GM12878 (cell line): Measurements from ENCODE around the gene KIF2B. TPM values are rescaled to one million over a fixed set of nuclear protein-coding genes. Genes with fewer than 3 reads are reported as not detected.

Experiments
- ATAC-seq: fragments of 200-7000 bp; cut with Tn5 transposase; 3 replicates; pipeline ENCODE4 v1.9.1; 2020; ENCODE audit warnings: mild to moderate bottlenecking, moderate library complexity
- BruUV-seq: library from RNA; stranded (reverse); fragments of 400-500 nt; replicated peaks from 2 replicates; lab custom pipeline; 2021; lab: Mats Ljungman, UMichigan
- CTCF ChIA-PET: fragments of 300-600 bp; sonication (Branson Sonifier 250); formaldehyde crosslinking; extraction: SDS; loops from one replicate; lab custom pipeline; 2021; ENCODE audit warnings: inconsistent platforms; lab: Yijun Ruan, JAX
- POLR2A ChIA-PET: fragments of 350-600 bp; formaldehyde crosslinking; extraction: SDS; loops from one replicate; lab custom pipeline; 2021; ENCODE audit warnings: inconsistent platforms; lab: Charles Lee
- RAD21 ChIA-PET: fragments of 300-600 bp; sonication (Branson Sonifier 250); formaldehyde crosslinking; loops from one replicate; lab custom pipeline; 2023; ENCODE audit warnings: antibody characterized with exemption; ENCODE audit not compliant: unreplicated experiment; lab: Charles Lee
- SMC1A ChIA-PET: fragments of 300-600 bp; sonication (Branson Sonifier 250); formaldehyde crosslinking; loops from one replicate; lab custom pipeline; 2023; ENCODE audit not compliant: unreplicated experiment, uncharacterized antibody; lab: Charles Lee
- DNase-seq: peaks from one replicate; pipeline ENCODE4 v3.0.0-alpha.2; 2011; ENCODE audit warnings: low read depth, low spot score
- FAIRE-seq: peaks from 3 replicates; lab custom pipeline; 2011; peaks lifted over from hg19 to GRCh38; lab: Jason Lieb, UNC
- H2AFZ ChIP-seq: 2 replicates; pipeline ENCODE4 v1.6.0; 2011; ENCODE audit warnings: low read depth, low read length, control low read depth; ENCODE audit not compliant: control insufficient read depth
- H3K27ac ChIP-seq: 2 replicates; pipeline ENCODE4 v1.5.1; 2011; ENCODE audit warnings: control low read depth; ENCODE audit not compliant: control insufficient read depth, insufficient read depth
- H3K27me3 ChIP-seq, 2 experiments: replicated peaks in 1 of 2; 2 replicates each; pipeline versions ENCODE4 v1.6.0 to v1.6.1; 2011; ENCODE audit warnings: low read length in 1 of 2; ENCODE audit not compliant: control insufficient read depth in 2 of 2, insufficient read depth in 2 of 2
- H3K36me3 ChIP-seq, 2 experiments: 2 replicates each; pipeline ENCODE4 v1.5.1; 2011; ENCODE audit warnings: low read length in 1 of 2; ENCODE audit not compliant: control insufficient read depth in 2 of 2, insufficient read depth in 2 of 2
- H3K4me1 ChIP-seq: 2 replicates; pipeline ENCODE4 v1.6.1; 2011; ENCODE audit warnings: mild to moderate bottlenecking, low read length, moderate library complexity, mixed read lengths; ENCODE audit not compliant: control insufficient read depth, insufficient read depth
- H3K4me2 ChIP-seq: 2 replicates; pipeline ENCODE4 v1.6.0; 2011; ENCODE audit warnings: control low read depth; ENCODE audit not compliant: control insufficient read depth, insufficient read depth
- H3K4me3 ChIP-seq: fragments of 200-600 bp; sonication (generic); 2 replicates; pipeline ENCODE4 v1.5.1; 2016
- H3K79me2 ChIP-seq: 2 replicates; pipeline ENCODE4 v1.6.0; 2011; ENCODE audit warnings: low read length; ENCODE audit not compliant: control insufficient read depth, insufficient read depth
- H3K9ac ChIP-seq: 2 replicates; pipeline ENCODE4 v1.8.0; 2011; ENCODE audit warnings: low read length, control low read depth, mixed read lengths; ENCODE audit not compliant: control insufficient read depth, insufficient read depth
- H3K9me3 ChIP-seq: replicated peaks from 3 replicates; pipeline ENCODE4 v1.5.1; 2011; ENCODE audit warnings: mild to moderate bottlenecking, low read length; ENCODE audit not compliant: control insufficient read depth, insufficient read depth
- H4K20me1 ChIP-seq: 2 replicates; pipeline ENCODE4 v1.6.0; 2011; ENCODE audit not compliant: control insufficient read depth, insufficient read depth
- ATF3 ChIP-seq: IDR thresholded peaks from 2 replicates; pipeline ENCODE4 v1.6.1; 2011; ENCODE audit warnings: low read depth, mild to moderate bottlenecking, low read length, moderate library complexity, borderline replicate concordance; ENCODE audit errors: extremely low read depth
- ESRRA ChIP-seq: IDR thresholded peaks from 2 replicates; pipeline ENCODE4 v1.6.1; 2012; ENCODE audit warnings: mild to moderate bottlenecking, low read length, improper control_type of control experiment
- HDAC2 ChIP-seq: fragments of 200-600 bp; sonication (generic); IDR thresholded peaks from 2 replicates; pipeline ENCODE4 v1.6.1; 2017
- POLR2AphosphoS2 ChIP-seq: IDR thresholded peaks from 2 replicates; pipeline ENCODE4 v1.6.1; 2011; ENCODE audit warnings: low read depth, mild to moderate bottlenecking, low read length, improper control_type of control experiment, moderate library complexity
- POLR2AphosphoS5 ChIP-seq: IDR thresholded peaks from 2 replicates; pipeline ENCODE4 v1.6.1; 2011; ENCODE audit warnings: mild to moderate bottlenecking, low read length, inconsistent platforms
- POU2F2 ChIP-seq: IDR thresholded peaks from 3 replicates; pipeline ENCODE4 v1.6.1; 2011; ENCODE audit warnings: low read depth, mild to moderate bottlenecking, low read length, borderline replicate concordance
- SUZ12 ChIP-seq: fragments of 200-600 bp; sonication (generic); IDR thresholded peaks from one replicate; pipeline ENCODE4 v1.6.1; 2018; ENCODE audit warnings: antibody characterized with exemption, mild to moderate bottlenecking; ENCODE audit not compliant: unreplicated experiment
- WGBS: methylation state at CpG from one replicate; pipeline ENCODE4 v1.1.6; 2016; ENCODE audit warnings: low lambda C conversion rate; ENCODE audit not compliant: insufficient replicate concordance, insufficient coverage; ENCODE audit errors: missing lambda C conversion rate; 5-methylcytosine and 5-hydroxymethylcytosine counted together
- in situ Hi-C: fragments of 300-500 bp; cut with MboI; formaldehyde crosslinking; loops from 9 replicates; pipeline ENCODE4 v1.14.3; 2018; ENCODE audit warnings: mixed read lengths
- intact Hi-C: fragments of 100-400 bp; cut with micrococcal nuclease; formaldehyde crosslinking; loops from one replicate; pipeline ENCODE4 v1.14.2; 2022; ENCODE audit not compliant: unreplicated experiment
- polyA plus RNA-seq, 11 experiments: library from polyadenylated mRNA; depleted of rRNA in 4 of 11; unstranded in 6 of 11; stranded (reverse) in 5 of 11; fragments of >200 nt; fragmentation: Nextera tagmentation in 4 of 11; fragmentation: Illumina TruSeq in 1 of 11; extraction: Ambion mirVana in 4 of 11; extraction: Trizol in 1 of 11; gene quantifications; 1 replicate in 1 of 11; 2 replicates in 10 of 11; pipeline versions ENCODE4 v1.2.1 to v1.2.3, GENCODE V29; 2011 to 2016; ENCODE audit warnings: inconsistent platforms in 2 of 11, missing spikeins in 2 of 11, low read depth in 1 of 11
- total RNA-seq, 4 experiments: library from RNA; depleted of rRNA in 3 of 4; stranded (reverse); fragments of >200 nt in 3 of 4; fragmentation: Illumina TruSeq in 1 of 4; extraction: Trizol in 1 of 4; gene quantifications; 2 replicates each; pipeline versions ENCODE4 v1.2.1 to v1.2.3, GENCODE V29; 2013 to 2021

KIF2B gene
- total and polyA plus RNA-seq, 10 of the 15 experiments (the other 5 are each of a cell fraction or from before 2014, with no cell fraction given), result not detected

DNA sequence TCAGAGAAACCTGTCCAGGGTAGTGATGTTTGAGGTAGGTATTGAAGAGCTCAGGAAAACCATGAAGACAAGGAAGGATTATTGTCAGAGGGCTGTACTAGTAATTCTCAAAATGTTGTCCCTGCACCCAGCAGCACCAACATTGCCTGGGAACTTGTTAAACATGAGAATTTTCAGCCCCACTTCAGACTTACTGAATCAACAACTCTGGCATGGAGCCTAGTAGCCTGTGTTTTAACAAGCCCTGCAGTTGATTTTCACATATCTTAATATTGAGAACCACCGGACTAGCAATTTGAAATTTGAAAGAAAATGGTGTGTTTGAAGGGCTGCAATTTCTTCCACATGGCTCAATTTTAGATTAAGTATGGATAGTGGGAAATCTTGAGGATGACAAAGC lies 2.8 kb upstream of the KIF2B start:
- H3K27ac ChIP-seq, result no peak overlapping the region
- ChIA-PET SMC1A (no interaction called here), POLR2A (no interaction called here), CTCF (no interaction called here), RAD21 (interaction anchor here (0.7 kb wide), 1 partner anchor 58 kb away, joined by 3 read pairs; no protein-coding TSS in a partner anchor)
- DNase-seq (no peak), FAIRE-seq (no peak), ATAC-seq (no peak)
- in situ Hi-C loops, result no loop called here
- no peaks in the 10 kb centered on the region for H3K4me1 ChIP-seq
- 33% methylated on average over 1 of the region's 1 CpG for WGBS
- H3K4me3 ChIP-seq, result no peak overlapping the region
- no peaks in the 10 kb centered on the region; the same call in 2 of the 3 replicates for H3K9me3 ChIP-seq
- no peaks in the 10 kb centered on the region for H3K79me2 ChIP-seq
- H3K9ac ChIP-seq, result no peak overlapping the region
- no peak overlapping the region for H2AFZ ChIP-seq
- H3K4me2 ChIP-seq, result no peak overlapping the region
- intact Hi-C loops, result no loop called here
- H3K36me3 ChIP-seq, result no peaks in the 10 kb centered on the region
- TF ChIP-seq POU2F2 (no peak), POLR2AphosphoS2 (no peak), POLR2AphosphoS5 (no peak), ATF3 (no peak), SUZ12 (no peak), HDAC2 (no peak), ESRRA (no peak)
- BruUV-seq, result no TSS peak
- no peaks in the 10 kb centered on the region for H3K27me3 ChIP-seq
- no peaks in the 10 kb centered on the region for H4K20me1 ChIP-seq
